DND-41 (cell line): ENCODE results near the gene VIM.
A peak's percentile ranks its signal among the peaks of the same experiment; 100 is the strongest.

Source experiments
- ATAC-seq: fragments of 200-7000 bp; cut with Tn5 transposase; 3 replicates; pipeline ENCODE4 v1.9.1; 2021; ENCODE audit warnings: low read depth; ENCODE audit not compliant: insufficient read depth
- DNase-seq: peaks from one replicate; pipeline ENCODE4 v3.0.0-alpha.2; 2020
- H2AFZ ChIP-seq: 2 replicates; pipeline ENCODE4 v1.6.0; 2012; ENCODE audit warnings: low read depth, low read length
- H3K27ac ChIP-seq: 2 replicates; pipeline ENCODE4 v1.5.1; 2012; ENCODE audit warnings: low read length, inconsistent platforms
- H3K27me3 ChIP-seq: fragments of 200-600 bp; sonication (generic); 2 replicates; pipeline ENCODE4 v1.6.0; 2012; ENCODE audit warnings: low read length, mild to moderate bottlenecking, inconsistent platforms; ENCODE audit not compliant: insufficient read depth, poor library complexity
- H3K36me3 ChIP-seq: 2 replicates; pipeline ENCODE4 v1.5.1; 2012; ENCODE audit warnings: low read length, inconsistent platforms; ENCODE audit not compliant: insufficient read depth
- H3K4me1 ChIP-seq: 2 replicates; pipeline ENCODE4 v1.5.1; 2012; ENCODE audit warnings: mild to moderate bottlenecking, low read length; ENCODE audit not compliant: insufficient read depth
- H3K4me2 ChIP-seq: 2 replicates; pipeline ENCODE4 v1.6.0; 2012; ENCODE audit warnings: mild to moderate bottlenecking, moderate library complexity, low read length, inconsistent platforms; ENCODE audit not compliant: insufficient read depth
- H3K4me3 ChIP-seq, 2 experiments: fragments of 200-600 bp in 1 of 2; shearing (Covaris generic) in 1 of 2; 2 replicates each; pipeline ENCODE4 v1.5.1; 2012 to 2016; ENCODE audit warnings: inconsistent platforms in 2 of 2, low read length in 2 of 2, mild to moderate bottlenecking in 2 of 2, low read depth in 1 of 2, moderate library complexity in 1 of 2
- H3K79me2 ChIP-seq: 2 replicates; pipeline ENCODE4 v1.6.0; 2012; ENCODE audit warnings: low read length, inconsistent platforms; ENCODE audit not compliant: insufficient read depth
- H3K9ac ChIP-seq: 2 replicates; pipeline ENCODE4 v1.6.0; 2012; ENCODE audit warnings: low read depth, mild to moderate bottlenecking, inconsistent platforms, low read length, moderate library complexity
- H3K9me3 ChIP-seq: 2 replicates; pipeline ENCODE4 v1.5.1; 2012; ENCODE audit warnings: low read length, moderate library complexity, mild to moderate bottlenecking, inconsistent platforms; ENCODE audit not compliant: insufficient read depth, severe bottlenecking
- H4K20me1 ChIP-seq: 2 replicates; pipeline ENCODE4 v1.6.0; 2012; ENCODE audit warnings: low read length; ENCODE audit not compliant: insufficient read depth
- CTCF ChIP-seq: IDR thresholded peaks from 2 replicates; pipeline ENCODE4 v1.5.1; 2012; ENCODE audit warnings: borderline replicate concordance, low read length, moderate library complexity, mild to moderate bottlenecking; ENCODE audit not compliant: poor library complexity, severe bottlenecking; ENCODE audit errors: extremely low read depth
- EZH2 ChIP-seq: IDR thresholded peaks from 3 replicates; pipeline ENCODE4 v1.6.1; 2012; ENCODE audit warnings: borderline replicate concordance, low read depth, mild to moderate bottlenecking, moderate library complexity, low read length, inconsistent platforms; ENCODE audit not compliant: severe bottlenecking

VIM gene

DNA sequence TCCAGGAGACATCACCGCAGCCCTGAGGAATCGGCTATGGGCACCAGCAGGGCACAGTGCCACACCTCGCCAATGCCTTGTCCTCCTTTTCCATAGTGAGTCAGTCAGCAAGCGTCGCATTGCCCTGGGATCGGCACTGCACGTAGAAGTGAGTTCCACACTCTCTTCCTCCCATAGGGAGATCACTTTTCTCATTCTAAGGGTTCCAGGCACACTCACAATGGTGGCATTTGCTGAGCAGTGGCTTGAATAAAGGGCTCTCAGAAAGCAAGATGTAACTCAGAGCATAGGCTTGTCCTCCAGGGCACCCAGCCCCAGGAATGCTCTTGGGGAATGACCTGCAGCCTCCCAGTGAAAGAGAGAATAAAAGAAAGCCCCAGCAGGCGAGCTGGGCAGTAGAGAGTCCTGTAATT is 1.1 kb upstream of the VIM start:
- no peak overlapping the region; the same call in none of the 2 replicates for H3K27ac ChIP-seq
- no peaks in the 10 kb centered on the region for H3K9me3 ChIP-seq
- H3K36me3 ChIP-seq = peaks cover 25% of the 10 kb centered on the region
- TF ChIP-seq EZH2 = no peak
- no peak for TF ChIP-seq CTCF
- peaks cover 42% of the 10 kb centered on the region for H3K4me1 ChIP-seq
- peak overlapping the region; percentile 92 for H3K4me2 ChIP-seq
- H3K4me3 ChIP-seq = no peak overlapping the region
- no peak for DNase-seq
- peaks cover 28% of the 10 kb centered on the region for H3K79me2 ChIP-seq
- peak overlapping the region; percentile 99 for H3K9ac ChIP-seq
- H3K27me3 ChIP-seq = no peaks in the 10 kb centered on the region
- H4K20me1 ChIP-seq = peaks cover 23% of the 10 kb centered on the region
- no peak overlapping the region for H2AFZ ChIP-seq
- ATAC-seq = no peak

GRCh38 chr10:17227367-17228090 is 512 bp upstream of the VIM start:
- peaks cover 33% of the 10 kb centered on the region for H3K79me2 ChIP-seq
- peak overlapping the region; percentile 95 for H3K27ac ChIP-seq
- H3K36me3 ChIP-seq = peaks cover 31% of the 10 kb centered on the region
- ATAC-seq = no peak
- peak overlapping the region; percentile 99 for H3K9ac ChIP-seq
- H3K9me3 ChIP-seq = no peaks in the 10 kb centered on the region
- peak overlapping the region; percentile 87 for H2AFZ ChIP-seq
- peak overlapping the region; percentile 58 to 96; a peak in 3 of 4 replicates for H3K4me3 ChIP-seq
- peak overlapping the region; percentile 92 for H3K4me2 ChIP-seq
- peak; percentile 19 for DNase-seq
- no peaks in the 10 kb centered on the region for H3K27me3 ChIP-seq
- peaks cover 29% of the 10 kb centered on the region for H4K20me1 ChIP-seq
- H3K4me1 ChIP-seq = peaks cover 49% of the 10 kb centered on the region
- TF ChIP-seq CTCF (peak; percentile 54), EZH2 (no peak)

DNA sequence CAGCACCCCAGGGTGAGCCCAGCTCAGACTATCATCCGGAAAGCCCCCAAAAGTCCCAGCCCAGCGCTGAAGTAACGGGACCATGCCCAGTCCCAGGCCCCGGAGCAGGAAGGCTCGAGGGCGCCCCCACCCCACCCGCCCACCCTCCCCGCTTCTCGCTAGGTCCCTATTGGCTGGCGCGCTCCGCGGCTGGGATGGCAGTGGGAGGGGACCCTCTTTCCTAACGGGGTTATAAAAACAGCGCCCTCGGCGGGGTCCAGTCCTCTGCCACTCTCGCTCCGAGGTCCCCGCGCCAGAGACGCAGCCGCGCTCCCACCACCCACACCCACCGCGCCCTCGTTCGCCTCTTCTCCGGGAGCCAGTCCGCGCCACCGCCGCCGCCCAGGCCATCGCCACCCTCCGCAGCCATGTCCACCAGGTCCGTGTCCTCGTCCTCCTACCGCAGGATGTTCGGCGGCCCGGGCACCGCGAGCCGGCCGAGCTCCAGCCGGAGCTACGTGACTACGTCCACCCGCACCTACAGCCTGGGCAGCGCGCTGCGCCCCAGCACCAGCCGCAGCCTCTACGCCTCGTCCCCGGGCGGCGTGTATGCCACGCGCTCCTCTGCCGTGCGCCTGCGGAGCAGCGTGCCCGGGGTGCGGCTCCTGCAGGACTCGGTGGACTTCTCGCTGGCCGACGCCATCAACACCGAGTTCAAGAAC is 1.1 kb downstream of the VIM start:
- TF ChIP-seq EZH2 (no peak), CTCF (peak; percentile 3)
- Histone ChIP-seq H3K4me1 (peaks cover 49% of the 10 kb centered on the region), H3K79me2 (peaks cover 38% of the 10 kb centered on the region), H3K36me3 (peaks cover 47% of the 10 kb centered on the region), H3K4me2 (peak overlapping the region; percentile 92), H3K4me3 (peak overlapping the region; percentile 88 to 96), H3K27me3 (no peaks in the 10 kb centered on the region), H3K9me3 (no peaks in the 10 kb centered on the region), H3K9ac (peak overlapping the region; percentile 99), H2AFZ (peak overlapping the region; percentile 87), H3K27ac (peak overlapping the region; percentile 95), H4K20me1 (peaks cover 40% of the 10 kb centered on the region)
- DNase-seq = peak; percentile 92
- peak; percentile 65 for ATAC-seq
